Liver (tissue), 9 donors: Measurements from ENCODE around the gene ZXDC. TPM values are rescaled to one million over a fixed set of nuclear protein-coding genes. Genes with fewer than 3 reads are reported as not detected.

Source experiments
- DNase-seq: peaks from one replicate; pipeline ENCODE4 v3.0.0-alpha.2; 2017; ENCODE audit warnings: low spot score
- H3K27ac ChIP-seq, 2 donors: one replicate each; pipeline ENCODE4 v1.7.0; 2013; ENCODE audit warnings: inconsistent platforms in 2 of 2, low read length in 2 of 2, control low read depth in 1 of 2, low read depth in 1 of 2, mild to moderate bottlenecking in 1 of 2
- H3K27me3 ChIP-seq, 4 donors: one replicate each; pipeline versions ENCODE4 v1.6.1 to v1.7.0; 2013; ENCODE audit warnings: low read length in 3 of 4, inconsistent platforms in 1 of 4, mild to moderate bottlenecking in 1 of 4, moderate library complexity in 1 of 4; ENCODE audit not compliant: control insufficient read depth in 4 of 4, insufficient read depth in 4 of 4
- H3K36me3 ChIP-seq, 4 donors: one replicate each; pipeline versions ENCODE4 v1.6.1 to v1.7.0; 2013; ENCODE audit warnings: low read length in 3 of 4, mild to moderate bottlenecking in 3 of 4, low read depth in 1 of 4, moderate library complexity in 1 of 4; ENCODE audit not compliant: control insufficient read depth in 4 of 4, insufficient read depth in 3 of 4
- H3K4me1 ChIP-seq, 4 donors: one replicate each; pipeline versions ENCODE4 v1.6.1 to v1.7.0; 2013; ENCODE audit warnings: low read length in 3 of 4, mild to moderate bottlenecking in 3 of 4, moderate library complexity in 1 of 4; ENCODE audit not compliant: control insufficient read depth in 4 of 4, insufficient read depth in 4 of 4
- H3K4me3 ChIP-seq, 3 donors: one replicate each; pipeline versions ENCODE4 v1.6.1 to v1.7.0; 2013; ENCODE audit warnings: low read length in 3 of 3, control low read depth in 1 of 3, low read depth in 1 of 3, mild to moderate bottlenecking in 1 of 3
- H3K9ac ChIP-seq, 2 donors: one replicate each; pipeline ENCODE4 v1.7.0; 2013; ENCODE audit warnings: low read length in 2 of 2, mild to moderate bottlenecking in 2 of 2, moderate library complexity in 2 of 2, control low read depth in 1 of 2, low read depth in 1 of 2
- H3K9me3 ChIP-seq, 4 donors: one replicate each; pipeline versions ENCODE4 v1.6.1 to v1.7.0; 2013; ENCODE audit warnings: low read length in 3 of 4; ENCODE audit not compliant: control insufficient read depth in 4 of 4
- EGR1 ChIP-seq, 2 donors: IDR thresholded peaks; 2 replicates each; pipeline ENCODE4 v1.6.1; 2016 to 2018; ENCODE audit warnings: antibody characterized with exemption in 2 of 2, low read depth in 2 of 2
- FOXA1 ChIP-seq: IDR thresholded peaks from 2 replicates; pipeline ENCODE4 v1.6.1; 2016; ENCODE audit warnings: antibody characterized with exemption
- FOXA2 ChIP-seq: IDR thresholded peaks from 2 replicates; pipeline ENCODE4 v1.6.1; 2016; ENCODE audit warnings: antibody characterized with exemption
- GABPA ChIP-seq, 2 donors: IDR thresholded peaks in 1 of 2; conservative IDR thresholded peaks in 1 of 2; 2 replicates each; pipeline ENCODE4 v1.6.1; 2016; ENCODE audit warnings: antibody characterized with exemption in 2 of 2, mild to moderate bottlenecking in 1 of 2, moderate library complexity in 1 of 2
- HNF4A ChIP-seq, 2 donors: conservative IDR thresholded peaks; 2 replicates each; pipeline ENCODE4 v1.6.1; 2016; ENCODE audit warnings: antibody characterized with exemption in 2 of 2, mild to moderate bottlenecking in 2 of 2
- JUND ChIP-seq, 2 donors: IDR thresholded peaks; 2 replicates each; pipeline ENCODE4 v1.6.1; 2016; ENCODE audit warnings: antibody characterized with exemption in 2 of 2
- NR2F2 ChIP-seq: IDR thresholded peaks from 2 replicates; pipeline ENCODE4 v1.6.1; 2016; ENCODE audit warnings: antibody characterized with exemption
- RAD21 ChIP-seq, 2 donors: IDR thresholded peaks; 2 replicates each; pipeline ENCODE4 v1.6.1; 2016; ENCODE audit warnings: antibody characterized with exemption in 2 of 2, mild to moderate bottlenecking in 2 of 2
- RXRA ChIP-seq, 2 donors: IDR thresholded peaks; 2 replicates each; pipeline ENCODE4 v1.6.1; 2017 to 2018; ENCODE audit warnings: antibody characterized with exemption in 2 of 2, mild to moderate bottlenecking in 1 of 2
- SP1 ChIP-seq: IDR thresholded peaks from 2 replicates; pipeline ENCODE4 v1.6.1; 2018; ENCODE audit warnings: antibody characterized with exemption, mild to moderate bottlenecking
- TAF1 ChIP-seq: conservative IDR thresholded peaks from 2 replicates; pipeline ENCODE4 v1.6.1; 2016; ENCODE audit warnings: antibody characterized with exemption, mild to moderate bottlenecking
- YY1 ChIP-seq: IDR thresholded peaks from 2 replicates; pipeline ENCODE4 v1.6.1; 2016; ENCODE audit warnings: antibody characterized with exemption, mild to moderate bottlenecking
- WGBS: extraction: QIAGEN DNeasy Blood & Tissue Kit; methylation state at CpG from one replicate; pipeline ENCODE4 v1.1.7; 2013; 5-methylcytosine and 5-hydroxymethylcytosine counted together
- polyA plus RNA-seq, 2 donors: library from polyadenylated mRNA; stranded (reverse) in 1 of 2; unstranded in 1 of 2; fragments of 200-250 nt in 1 of 2; fragments of >200 nt in 1 of 2; fragmentation: Nextera tagmentation in 1 of 2; extraction: Ambion mirVana in 1 of 2; gene quantifications; one replicate each; pipeline versions ENCODE4 v1.2.1 to v1.2.3, GENCODE V29; 2013 to 2015
- total RNA-seq, 2 donors: library from RNA; depleted of rRNA; stranded (reverse); fragments of >200 nt; gene quantifications; one replicate each; pipeline ENCODE4 v1.2.3, GENCODE V29; 2014
- TF ChIP-seq, protein P1 (sequence below): IDR thresholded peaks from 2 replicates; pipeline ENCODE4 v1.6.1; 2016; ENCODE audit warnings: antibody characterized with exemption
- TF ChIP-seq, protein P2 (sequence below): IDR thresholded peaks from 2 replicates; pipeline ENCODE4 v1.6.1; 2016; ENCODE audit warnings: antibody characterized with exemption
- TF ChIP-seq, protein P3 (sequence below): IDR thresholded peaks from 2 replicates; pipeline ENCODE4 v1.6.1; 2016; ENCODE audit warnings: antibody characterized with exemption
- TF ChIP-seq, protein P4 (sequence below): IDR thresholded peaks from 2 replicates; pipeline ENCODE4 v1.6.1; 2016; ENCODE audit warnings: antibody characterized with exemption, mild to moderate bottlenecking
- TF ChIP-seq, protein P5 (sequence below): fragments of 150-350 bp; IDR thresholded peaks from 2 replicates; pipeline ENCODE4 v1.5.1; 2017; ENCODE audit warnings: improper control_type of control experiment, low read depth, low read length; ENCODE audit not compliant: missing input control
- donor health status: healthy.
- donor health status: healthy.
- donor health status: healthy.
- donor health status: healthy.
- donor health status: healthy.

ZXDC gene
- total and polyA plus RNA-seq, 4 donors: 7.0 to 42.3 (median 13.9) TPM

DNA sequence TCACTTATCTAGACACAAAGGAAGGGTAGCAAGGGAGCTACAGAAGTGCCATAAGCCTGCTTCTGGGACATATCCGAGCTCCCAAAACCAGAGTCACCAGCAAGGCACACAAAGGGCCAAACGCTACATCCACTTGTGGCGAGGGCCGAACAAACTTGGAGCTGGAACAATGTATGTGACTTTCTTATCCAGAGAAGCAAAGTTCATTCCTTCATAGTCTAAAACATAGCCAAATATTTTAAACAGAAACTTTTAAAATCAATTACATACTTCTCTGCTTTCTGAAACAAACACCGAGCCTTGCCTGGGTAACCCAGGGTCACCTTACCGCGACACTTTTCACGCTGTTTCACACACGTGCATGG lies 15.9 kb downstream of the ZXDC start (continued):
- TF ChIP-seq, protein P1, sequence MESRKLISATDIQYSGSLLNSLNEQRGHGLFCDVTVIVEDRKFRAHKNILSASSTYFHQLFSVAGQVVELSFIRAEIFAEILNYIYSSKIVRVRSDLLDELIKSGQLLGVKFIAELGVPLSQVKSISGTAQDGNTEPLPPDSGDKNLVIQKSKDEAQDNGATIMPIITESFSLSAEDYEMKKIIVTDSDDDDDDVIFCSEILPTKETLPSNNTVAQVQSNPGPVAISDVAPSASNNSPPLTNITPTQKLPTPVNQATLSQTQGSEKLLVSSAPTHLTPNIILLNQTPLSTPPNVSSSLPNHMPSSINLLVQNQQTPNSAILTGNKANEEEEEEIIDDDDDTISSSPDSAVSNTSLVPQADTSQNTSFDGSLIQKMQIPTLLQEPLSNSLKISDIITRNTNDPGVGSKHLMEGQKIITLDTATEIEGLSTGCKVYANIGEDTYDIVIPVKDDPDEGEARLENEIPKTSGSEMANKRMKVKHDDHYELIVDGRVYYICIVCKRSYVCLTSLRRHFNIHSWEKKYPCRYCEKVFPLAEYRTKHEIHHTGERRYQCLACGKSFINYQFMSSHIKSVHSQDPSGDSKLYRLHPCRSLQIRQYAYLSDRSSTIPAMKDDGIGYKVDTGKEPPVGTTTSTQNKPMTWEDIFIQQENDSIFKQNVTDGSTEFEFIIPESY: no peak

DNA sequence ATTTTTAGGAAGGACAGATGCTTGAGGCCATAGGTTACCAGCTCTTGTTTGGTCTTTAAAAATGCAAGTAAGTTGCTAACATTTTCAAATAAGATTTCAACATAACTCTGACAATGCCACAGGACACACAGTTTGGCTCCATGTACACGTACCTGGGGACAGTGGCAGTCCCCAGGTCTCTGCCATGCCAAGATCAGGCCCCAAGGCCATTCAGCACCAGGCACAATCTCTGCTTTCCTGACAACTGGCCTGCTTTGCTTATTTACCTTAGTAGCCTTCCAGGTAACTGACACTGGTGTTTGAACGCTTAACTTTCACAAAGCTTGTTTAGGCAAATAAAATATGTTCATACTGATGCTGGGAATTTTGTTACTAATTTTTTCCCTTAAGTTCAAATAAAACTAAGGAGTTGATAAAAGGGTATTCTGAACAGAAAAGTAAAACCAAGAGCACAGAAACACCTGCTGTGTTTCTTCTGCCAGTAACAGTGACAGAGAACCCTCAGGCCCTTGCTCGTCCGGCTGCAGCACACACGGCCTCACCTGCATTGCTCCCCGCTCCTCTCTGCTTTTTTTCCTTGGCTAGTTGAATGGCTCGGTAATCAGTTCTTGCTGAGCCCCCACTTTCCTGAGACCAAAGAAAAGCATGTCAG lies 16.5 kb downstream of the ZXDC start:
- Histone ChIP-seq H3K27me3 (no peaks in the 10 kb centered on the region), H3K9me3 (no peaks in the 10 kb centered on the region), H3K9ac (no peak overlapping the region), H3K27ac (peak overlapping the region; percentile 52 to 92), H3K4me1 (peaks cover 9 to 50% (median 40%) of the 10 kb centered on the region in 4 donors), H3K4me3 (no peak overlapping the region), H3K36me3 (peaks cover 7 to 39% (median 28%) of the 10 kb centered on the region in 4 donors)
- TF ChIP-seq FOXA2 (peak; percentile 96), GABPA (IDR thresholded peaks at IDR 0.05 in 1 of 2, conservative IDR thresholded peaks at IDR 0.05 in 1 of 2) (no peak), FOXA1 (peak; percentile 93), TAF1 (no peak), NR2F2 (no peak), SP1 (peak; percentile 85), JUND (IDR thresholded peaks at IDR 0.05) (peak; percentile 49 to 79), EGR1 (IDR thresholded peaks at IDR 0.05; ENCODE audit: low read depth in 2 of 2) (no peak), YY1 (peak; percentile 90), HNF4A (conservative IDR thresholded peaks at IDR 0.05) (peak; percentile 78 to 90), RXRA (IDR thresholded peaks at IDR 0.05) (peak; percentile 86 to 95), RAD21 (IDR thresholded peaks at IDR 0.05) (peak; percentile 46 to 49)
- TF ChIP-seq, protein P2, sequence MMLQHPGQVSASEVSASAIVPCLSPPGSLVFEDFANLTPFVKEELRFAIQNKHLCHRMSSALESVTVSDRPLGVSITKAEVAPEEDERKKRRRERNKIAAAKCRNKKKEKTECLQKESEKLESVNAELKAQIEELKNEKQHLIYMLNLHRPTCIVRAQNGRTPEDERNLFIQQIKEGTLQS: peak; percentile 9
- TF ChIP-seq, protein P3, sequence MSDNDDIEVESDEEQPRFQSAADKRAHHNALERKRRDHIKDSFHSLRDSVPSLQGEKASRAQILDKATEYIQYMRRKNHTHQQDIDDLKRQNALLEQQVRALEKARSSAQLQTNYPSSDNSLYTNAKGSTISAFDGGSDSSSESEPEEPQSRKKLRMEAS: peak; percentile 79
- TF ChIP-seq, protein P4, sequence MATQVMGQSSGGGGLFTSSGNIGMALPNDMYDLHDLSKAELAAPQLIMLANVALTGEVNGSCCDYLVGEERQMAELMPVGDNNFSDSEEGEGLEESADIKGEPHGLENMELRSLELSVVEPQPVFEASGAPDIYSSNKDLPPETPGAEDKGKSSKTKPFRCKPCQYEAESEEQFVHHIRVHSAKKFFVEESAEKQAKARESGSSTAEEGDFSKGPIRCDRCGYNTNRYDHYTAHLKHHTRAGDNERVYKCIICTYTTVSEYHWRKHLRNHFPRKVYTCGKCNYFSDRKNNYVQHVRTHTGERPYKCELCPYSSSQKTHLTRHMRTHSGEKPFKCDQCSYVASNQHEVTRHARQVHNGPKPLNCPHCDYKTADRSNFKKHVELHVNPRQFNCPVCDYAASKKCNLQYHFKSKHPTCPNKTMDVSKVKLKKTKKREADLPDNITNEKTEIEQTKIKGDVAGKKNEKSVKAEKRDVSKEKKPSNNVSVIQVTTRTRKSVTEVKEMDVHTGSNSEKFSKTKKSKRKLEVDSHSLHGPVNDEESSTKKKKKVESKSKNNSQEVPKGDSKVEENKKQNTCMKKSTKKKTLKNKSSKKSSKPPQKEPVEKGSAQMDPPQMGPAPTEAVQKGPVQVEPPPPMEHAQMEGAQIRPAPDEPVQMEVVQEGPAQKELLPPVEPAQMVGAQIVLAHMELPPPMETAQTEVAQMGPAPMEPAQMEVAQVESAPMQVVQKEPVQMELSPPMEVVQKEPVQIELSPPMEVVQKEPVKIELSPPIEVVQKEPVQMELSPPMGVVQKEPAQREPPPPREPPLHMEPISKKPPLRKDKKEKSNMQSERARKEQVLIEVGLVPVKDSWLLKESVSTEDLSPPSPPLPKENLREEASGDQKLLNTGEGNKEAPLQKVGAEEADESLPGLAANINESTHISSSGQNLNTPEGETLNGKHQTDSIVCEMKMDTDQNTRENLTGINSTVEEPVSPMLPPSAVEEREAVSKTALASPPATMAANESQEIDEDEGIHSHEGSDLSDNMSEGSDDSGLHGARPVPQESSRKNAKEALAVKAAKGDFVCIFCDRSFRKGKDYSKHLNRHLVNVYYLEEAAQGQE: peak; percentile 74
- TF ChIP-seq, protein P1: peak; percentile 60
- TF ChIP-seq, protein P5, sequence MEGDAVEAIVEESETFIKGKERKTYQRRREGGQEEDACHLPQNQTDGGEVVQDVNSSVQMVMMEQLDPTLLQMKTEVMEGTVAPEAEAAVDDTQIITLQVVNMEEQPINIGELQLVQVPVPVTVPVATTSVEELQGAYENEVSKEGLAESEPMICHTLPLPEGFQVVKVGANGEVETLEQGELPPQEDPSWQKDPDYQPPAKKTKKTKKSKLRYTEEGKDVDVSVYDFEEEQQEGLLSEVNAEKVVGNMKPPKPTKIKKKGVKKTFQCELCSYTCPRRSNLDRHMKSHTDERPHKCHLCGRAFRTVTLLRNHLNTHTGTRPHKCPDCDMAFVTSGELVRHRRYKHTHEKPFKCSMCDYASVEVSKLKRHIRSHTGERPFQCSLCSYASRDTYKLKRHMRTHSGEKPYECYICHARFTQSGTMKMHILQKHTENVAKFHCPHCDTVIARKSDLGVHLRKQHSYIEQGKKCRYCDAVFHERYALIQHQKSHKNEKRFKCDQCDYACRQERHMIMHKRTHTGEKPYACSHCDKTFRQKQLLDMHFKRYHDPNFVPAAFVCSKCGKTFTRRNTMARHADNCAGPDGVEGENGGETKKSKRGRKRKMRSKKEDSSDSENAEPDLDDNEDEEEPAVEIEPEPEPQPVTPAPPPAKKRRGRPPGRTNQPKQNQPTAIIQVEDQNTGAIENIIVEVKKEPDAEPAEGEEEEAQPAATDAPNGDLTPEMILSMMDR: no peak
- no peak for DNase-seq
- 54% methylated on average over 7 of the region's 7 CpGs for WGBS
